ENCODE results near the gene RBM10. TPM values are rescaled to one million over a fixed set of nuclear protein-coding genes. Genes with fewer than 3 reads are reported as not detected.

RBM10 gene
- total RNA-seq, 4 donors from 2014 or later: 25.2 to 33.1 (median 29.2) TPM

GRCh38 chrX:47181301-47181700 is 36.3 kb downstream of the RBM10 start:
- Histone ChIP-seq H3K9me3 (no peaks in the 10 kb centered on the region), H3K4me1 (peaks cover 0 to 18% (median 0%) of the 10 kb centered on the region in 3 donors), H3K27ac (no peak overlapping the region), H3K4me3 (no peak overlapping the region), H3K36me3 (peaks cover 0 to 100% of the 10 kb centered on the region in 2 donors), H3K27me3 (no peaks in the 10 kb centered on the region)
- no peak for TF ChIP-seq POLR2A (IDR thresholded peaks at IDR 0.05)
- TF ChIP-seq, protein P1, sequence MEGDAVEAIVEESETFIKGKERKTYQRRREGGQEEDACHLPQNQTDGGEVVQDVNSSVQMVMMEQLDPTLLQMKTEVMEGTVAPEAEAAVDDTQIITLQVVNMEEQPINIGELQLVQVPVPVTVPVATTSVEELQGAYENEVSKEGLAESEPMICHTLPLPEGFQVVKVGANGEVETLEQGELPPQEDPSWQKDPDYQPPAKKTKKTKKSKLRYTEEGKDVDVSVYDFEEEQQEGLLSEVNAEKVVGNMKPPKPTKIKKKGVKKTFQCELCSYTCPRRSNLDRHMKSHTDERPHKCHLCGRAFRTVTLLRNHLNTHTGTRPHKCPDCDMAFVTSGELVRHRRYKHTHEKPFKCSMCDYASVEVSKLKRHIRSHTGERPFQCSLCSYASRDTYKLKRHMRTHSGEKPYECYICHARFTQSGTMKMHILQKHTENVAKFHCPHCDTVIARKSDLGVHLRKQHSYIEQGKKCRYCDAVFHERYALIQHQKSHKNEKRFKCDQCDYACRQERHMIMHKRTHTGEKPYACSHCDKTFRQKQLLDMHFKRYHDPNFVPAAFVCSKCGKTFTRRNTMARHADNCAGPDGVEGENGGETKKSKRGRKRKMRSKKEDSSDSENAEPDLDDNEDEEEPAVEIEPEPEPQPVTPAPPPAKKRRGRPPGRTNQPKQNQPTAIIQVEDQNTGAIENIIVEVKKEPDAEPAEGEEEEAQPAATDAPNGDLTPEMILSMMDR (IDR thresholded peaks at IDR 0.05): no peak
- TF ChIP-seq EP300 (IDR thresholded peaks at IDR 0.05): no peak
- TF ChIP-seq POLR2AphosphoS5 (IDR thresholded peaks at IDR 0.05): no peak
- no CpG with 5 or more reads among the region's 10 CpGs for WGBS, 2 donors (ENCODE audit: low coverage in 1 of 2)
- ATAC-seq: no peak

GRCh38 chrX:47182106-47182700 is 37.2 kb downstream of the RBM10 start:
- H3K4me1 ChIP-seq: peaks cover 0 to 18% (median 0%) of the 10 kb centered on the region in 3 donors
- H3K27me3 ChIP-seq: no peaks in the 10 kb centered on the region
- no CpG with 5 or more reads among the region's 9 CpGs for WGBS, 2 donors (ENCODE audit: low coverage in 1 of 2)
- ATAC-seq: no peak
- no peak overlapping the region for H3K4me3 ChIP-seq
- no peaks in the 10 kb centered on the region for H3K9me3 ChIP-seq
- no peak overlapping the region for H3K27ac ChIP-seq
- TF ChIP-seq, protein P1 (IDR thresholded peaks at IDR 0.05): no peak
- TF ChIP-seq POLR2A (IDR thresholded peaks at IDR 0.05) (no peak), EP300 (IDR thresholded peaks at IDR 0.05) (no peak)
- H3K36me3 ChIP-seq: peaks cover 0 to 100% of the 10 kb centered on the region in 2 donors

- Histone ChIP-seq H3K9me3 (no peaks in the 10 kb centered on the region), H3K4me1 (peaks cover 0 to 5% (median 0%) of the 10 kb centered on the region in 3 donors), H3K27ac (no peak overlapping the region), H3K4me3 (no peak overlapping the region), H3K36me3 (peaks cover 0 to 79% of the 10 kb centered on the region in 2 donors), H3K27me3 (no peaks in the 10 kb centered on the region)
- WGBS, 2 donors (ENCODE audit: low coverage in 1 of 2): 91% methylated on average over 3 of the region's 4 CpGs; no CpG with 5 or more reads in 1 of the 2 donors
- ATAC-seq: no peak
- TF ChIP-seq POLR2A (IDR thresholded peaks at IDR 0.05): no peak
- TF ChIP-seq POLR2AphosphoS5 (IDR thresholded peaks at IDR 0.05): no peak
- TF ChIP-seq, protein P1 (IDR thresholded peaks at IDR 0.05): no peak
- TF ChIP-seq EP300 (IDR thresholded peaks at IDR 0.05): no peak
These were observed 39.5 kb downstream of the RBM10 start for GRCh38 chrX:47184486-47184885.

GRCh38 chrX:47185241-47185640 is 40.2 kb downstream of the RBM10 start:
- Histone ChIP-seq H3K9me3 (no peaks in the 10 kb centered on the region), H3K27me3 (no peaks in the 10 kb centered on the region), H3K4me3 (no peak overlapping the region), H3K27ac (no peak overlapping the region), H3K36me3 (peaks cover 0 to 71% of the 10 kb centered on the region in 2 donors), H3K4me1 (peaks cover 0 to under 1% (median 0%) of the 10 kb centered on the region in 3 donors)
- ATAC-seq: no peak
- TF ChIP-seq EP300 (IDR thresholded peaks at IDR 0.05): no peak
- TF ChIP-seq POLR2A (IDR thresholded peaks at IDR 0.05): no peak
- TF ChIP-seq, protein P1 (IDR thresholded peaks at IDR 0.05): no peak
- no peak for TF ChIP-seq POLR2AphosphoS5 (IDR thresholded peaks at IDR 0.05)
- WGBS, 2 donors (ENCODE audit: low coverage in 1 of 2): no CpG with 5 or more reads among the region's 17 CpGs

GRCh38 chrX:47186096-47186740 is 41.2 kb downstream of the RBM10 start:
- H3K4me3 ChIP-seq: no peak overlapping the region
- no peak overlapping the region for H3K27ac ChIP-seq
- 90% methylated on average over 2 of the region's 27 CpGs; no CpG with 5 or more reads in 1 of the 2 donors for WGBS, 2 donors (ENCODE audit: low coverage in 1 of 2)
- TF ChIP-seq POLR2A (IDR thresholded peaks at IDR 0.05): no peak
- no peak for TF ChIP-seq EP300 (IDR thresholded peaks at IDR 0.05)
- TF ChIP-seq, protein P1 (IDR thresholded peaks at IDR 0.05): no peak
- TF ChIP-seq POLR2AphosphoS5 (IDR thresholded peaks at IDR 0.05): no peak
- ATAC-seq: no peak
- peaks cover 0 to 62% of the 10 kb centered on the region in 2 donors for H3K36me3 ChIP-seq
- no peaks in the 10 kb centered on the region for H3K9me3 ChIP-seq
- no peaks in the 10 kb centered on the region for H3K27me3 ChIP-seq
- H3K4me1 ChIP-seq: peaks cover 0 to 7% (median 0%) of the 10 kb centered on the region in 3 donors

Data from gastroesophageal sphincter (tissue), 4 donors.